ENCODE results near the gene C1QTNF8. TPM values are rescaled to one million over a fixed set of nuclear protein-coding genes. Genes with fewer than 3 reads are reported as not detected.

The C1QTNF8 gene
- total RNA-seq, 1 experiment from 2014 or later = not detected

DNA sequence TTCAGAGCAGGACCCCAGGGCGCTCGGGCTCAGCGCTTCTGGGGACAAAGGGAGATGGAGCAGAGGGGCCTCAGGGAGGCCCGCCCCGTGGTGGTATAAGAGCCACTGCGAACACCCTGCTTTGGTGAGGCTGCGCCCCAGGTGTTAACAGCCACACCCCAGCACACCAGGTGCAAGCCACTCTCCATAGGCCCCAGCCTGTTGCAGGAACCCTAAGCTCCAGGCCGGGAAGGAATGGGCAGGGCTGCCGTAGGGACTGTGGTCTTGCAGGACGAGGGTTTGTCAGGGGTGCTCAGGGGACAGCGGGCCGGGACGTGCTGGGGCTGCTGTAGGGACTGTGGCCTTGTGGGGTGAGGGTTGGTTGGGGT lies 40.5 kb downstream of the C1QTNF8 start:
- H3K4me2 ChIP-seq (ENCODE audit: insufficient read depth, insufficient read length, low read length) = no peak overlapping the region
- H3K4me1 ChIP-seq (ENCODE audit: insufficient read depth, low read length) = no peaks in the 10 kb centered on the region
- Mint-ChIP-seq H3K9me3 (peaks cover 5 to 7% of the 10 kb centered on the region in 2 experiments), H3K4me3 (no peak overlapping the region), H3K4me1 (0 out of 4 replicates have a peak, but pooled peaks cover 0 to 2% of the 10 kb centered on the region in 2 experiments), H3K27me3 (ENCODE audit: low read depth) (peaks cover 13% of the 10 kb centered on the region), H3K36me3 (ENCODE audit: insufficient read depth in 1 of 3, low read depth in 3 of 3) (peaks cover 2 to 5% (median 4%) of the 10 kb centered on the region in 3 experiments; a peak in 5 of 7 replicates), H3K27ac (no peak overlapping the region)
- H3K4ac ChIP-seq (ENCODE audit: low read depth, low read length) = no peak overlapping the region
- no peaks in the 10 kb centered on the region for H3K9me3 ChIP-seq (ENCODE audit: control insufficient read depth, low read depth, low read length)
- H3K14ac ChIP-seq (ENCODE audit: insufficient read depth, low read length) = no peak overlapping the region
- H3K79me1 ChIP-seq (ENCODE audit: insufficient read depth, low read depth, low read length, poor library complexity, severe bottlenecking) = no peaks in the 10 kb centered on the region
- H2BK15ac ChIP-seq (ENCODE audit: low read depth, low read length) = no peak overlapping the region
- no peak overlapping the region for H4K8ac ChIP-seq (replicated peaks; ENCODE audit: insufficient read length, low read depth, low read length)
- no peak overlapping the region for H2BK20ac ChIP-seq (ENCODE audit: low read depth, low read length, poor library complexity, severe bottlenecking)
- no peaks in the 10 kb centered on the region for H4K20me1 ChIP-seq (ENCODE audit: control insufficient read depth, insufficient read depth, insufficient read length)
- TF ChIP-seq, protein P1, sequence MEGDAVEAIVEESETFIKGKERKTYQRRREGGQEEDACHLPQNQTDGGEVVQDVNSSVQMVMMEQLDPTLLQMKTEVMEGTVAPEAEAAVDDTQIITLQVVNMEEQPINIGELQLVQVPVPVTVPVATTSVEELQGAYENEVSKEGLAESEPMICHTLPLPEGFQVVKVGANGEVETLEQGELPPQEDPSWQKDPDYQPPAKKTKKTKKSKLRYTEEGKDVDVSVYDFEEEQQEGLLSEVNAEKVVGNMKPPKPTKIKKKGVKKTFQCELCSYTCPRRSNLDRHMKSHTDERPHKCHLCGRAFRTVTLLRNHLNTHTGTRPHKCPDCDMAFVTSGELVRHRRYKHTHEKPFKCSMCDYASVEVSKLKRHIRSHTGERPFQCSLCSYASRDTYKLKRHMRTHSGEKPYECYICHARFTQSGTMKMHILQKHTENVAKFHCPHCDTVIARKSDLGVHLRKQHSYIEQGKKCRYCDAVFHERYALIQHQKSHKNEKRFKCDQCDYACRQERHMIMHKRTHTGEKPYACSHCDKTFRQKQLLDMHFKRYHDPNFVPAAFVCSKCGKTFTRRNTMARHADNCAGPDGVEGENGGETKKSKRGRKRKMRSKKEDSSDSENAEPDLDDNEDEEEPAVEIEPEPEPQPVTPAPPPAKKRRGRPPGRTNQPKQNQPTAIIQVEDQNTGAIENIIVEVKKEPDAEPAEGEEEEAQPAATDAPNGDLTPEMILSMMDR (conservative IDR thresholded peaks at IDR 0.05) = no peak
- no peaks in the 10 kb centered on the region for H3K27me3 ChIP-seq (ENCODE audit: insufficient read depth, low read length)
- H2BK12ac ChIP-seq (ENCODE audit: insufficient read length, low read depth, low read length) = no peak overlapping the region
- H2BK120ac ChIP-seq (ENCODE audit: low read depth, low read length, poor library complexity, severe bottlenecking) = no peak overlapping the region
- H3K27ac ChIP-seq (ENCODE audit: insufficient read length, low read depth, low read length) = no peak overlapping the region
- no peak overlapping the region for H3T11ph ChIP-seq (ENCODE audit: low read length)
- no CpG with 5 or more reads among the region's 13 CpGs for WGBS (ENCODE audit: extremely low coverage, insufficient read length, low lambda C conversion rate)
- no peak overlapping the region for H4K91ac ChIP-seq (ENCODE audit: insufficient read length, low read depth, low read length)
- no peaks in the 10 kb centered on the region for H3K23me2 ChIP-seq (ENCODE audit: insufficient read length, low read depth, low read length, poor library complexity, severe bottlenecking)
- no peak overlapping the region for H2BK5ac ChIP-seq (ENCODE audit: insufficient read length, low read length)
- H3K23ac ChIP-seq (ENCODE audit: insufficient read length, low read depth, low read length) = no peak overlapping the region
- no peak overlapping the region for H3K9ac ChIP-seq (ENCODE audit: extremely low read depth, insufficient read length, low read length)
- DNase-seq = no peak
- no peaks in the 10 kb centered on the region for H3K79me2 ChIP-seq (ENCODE audit: insufficient read depth, low read length)
- H2AFZ ChIP-seq (ENCODE audit: low read length) = no peak overlapping the region
- H4K5ac ChIP-seq (ENCODE audit: insufficient read length, low read depth, low read length) = no peak overlapping the region
- no peak overlapping the region for H3K18ac ChIP-seq (ENCODE audit: insufficient read length, low read depth, low read length)
- H2AK5ac ChIP-seq (ENCODE audit: insufficient read length, low read length) = no peak overlapping the region
- H3K56ac ChIP-seq (ENCODE audit: insufficient read length, low read depth, low read length) = no peak overlapping the region
